SK-N-MC (cell line): ENCODE results near the gene HPS1.

Source experiments
- EZH2 ChIP-seq: fragments of 200-600 bp; sonication (generic); IDR thresholded peaks from one replicate; pipeline ENCODE4 v1.6.1; 2017; ENCODE audit warnings: antibody characterized with exemption
- FOXP2 ChIP-seq: optimal IDR thresholded peaks from 2 replicates; pipeline ENCODE3; 2011; ENCODE audit warnings: mild to moderate bottlenecking, moderate library complexity; ENCODE audit not compliant: insufficient read depth; ENCODE audit errors: extremely low read length, control extremely low read depth
- POLR2AphosphoS5 ChIP-seq: IDR thresholded peaks from 2 replicates; pipeline ENCODE4 v1.6.1; 2012; ENCODE audit warnings: mild to moderate bottlenecking, low read depth, low read length, borderline replicate concordance

- no peak for TF ChIP-seq EZH2
- no peak for TF ChIP-seq POLR2AphosphoS5
- TF ChIP-seq FOXP2: no peak
Measured at GRCh38 chr10:98483658-98484057, 36.9 kb upstream of the HPS1 start.
